H54 (cell line): ENCODE data around the gene ZP4.
"Not testable (repeated sequence)": the region's sequence is repeated elsewhere in the genome, so short reads cannot be mapped to it uniquely, and the experiment has no call there.

Experiments
- DNase-seq: peaks from one replicate; pipeline ENCODE4 v3.0.0; 2011; ENCODE audit warnings: low spot score, mixed read lengths; ENCODE audit not compliant: insufficient read length
- FAIRE-seq: peaks from 3 replicates; lab custom pipeline; 2011; peaks lifted over from hg19 to GRCh38; lab: Jason Lieb, UNC
- POLR2A ChIP-seq: IDR thresholded peaks from 2 replicates; pipeline ENCODE4 v1.6.1; 2011; ENCODE audit warnings: low read depth, mild to moderate bottlenecking, low read length

Gene ZP4

GRCh38 chr1:237864338-237865244, 26.1 kb downstream of the ZP4 start:
- FAIRE-seq, result no peak
- no peak for TF ChIP-seq POLR2A
- peak; percentile 53 for DNase-seq

GRCh38 chr1:237863234-237863633, 27.5 kb downstream of the ZP4 start:
- TF ChIP-seq POLR2A, result no peak
- DNase-seq (no peak), FAIRE-seq (no peak)

- DNase-seq (no peak), FAIRE-seq (no peak)
- no peak for TF ChIP-seq POLR2A
Observed at GRCh38 chr1:237861944-237862343, 28.8 kb downstream of the ZP4 start.

- FAIRE-seq, result no peak
- no peak for DNase-seq
- TF ChIP-seq POLR2A, result no peak
Observed at GRCh38 chr1:237858992-237859391, 31.7 kb downstream of the ZP4 start.

- DNase-seq, result no peak
- FAIRE-seq, result no peak
- TF ChIP-seq POLR2A, result no peak
Observed at GRCh38 chr1:237857455-237857854, 33.3 kb downstream of the ZP4 start.

- FAIRE-seq (no peak), DNase-seq (no peak)
- no peak for TF ChIP-seq POLR2A
Observed at GRCh38 chr1:237852342-237852741, 38.4 kb downstream of the ZP4 start.

GRCh38 chr1:237851210-237851845, 39.4 kb downstream of the ZP4 start:
- DNase-seq (peak; percentile 26), FAIRE-seq (peak; percentile 73)
- TF ChIP-seq POLR2A, result no peak

GRCh38 chr1:237843516-237843915, 47.2 kb downstream of the ZP4 start:
- FAIRE-seq, DNase-seq: not testable (repeated sequence)

- TF ChIP-seq POLR2A, result no peak
- DNase-seq (no peak), FAIRE-seq (no peak)
Observed at GRCh38 chr1:237841485-237841884, 49.2 kb downstream of the ZP4 start.

GRCh38 chr1:237838904-237839534, 51.7 kb downstream of the ZP4 start:
- no peak for TF ChIP-seq POLR2A
- FAIRE-seq, result no peak
- no peak for DNase-seq

- FAIRE-seq, result no peak
- DNase-seq, result no peak
- TF ChIP-seq POLR2A, result no peak
Observed at GRCh38 chr1:237838320-237838719, 52.4 kb downstream of the ZP4 start.

GRCh38 chr1:237834461-237834860, 56.3 kb downstream of the ZP4 start:
- no peak for FAIRE-seq
- no peak for TF ChIP-seq POLR2A
- no peak for DNase-seq

- no peak for TF ChIP-seq POLR2A
Observed at GRCh38 chr1:237834048-237834447, 56.7 kb downstream of the ZP4 start.

GRCh38 chr1:237832858-237833257, 57.9 kb downstream of the ZP4 start:
- TF ChIP-seq POLR2A, result no peak
- no peak for DNase-seq
- no peak for FAIRE-seq

More at GRCh38 chr1:237834048-237834447, 56.7 kb downstream of the ZP4 start:
- FAIRE-seq (no peak), DNase-seq (no peak)
